Glomerular visceral epithelial cell (primary cell): ENCODE measurements around the gene ADAMTS17.
"Not testable (repeated sequence)": the region's sequence is repeated elsewhere in the genome, so short reads cannot be mapped to it uniquely, and the experiment has no call there.

ENCODE experiments used
- DNase-seq: peaks from one replicate; pipeline ENCODE4 v3.0.0-alpha.2; 2016; ENCODE audit errors: extremely low spot score

ADAMTS17 gene

DNA sequence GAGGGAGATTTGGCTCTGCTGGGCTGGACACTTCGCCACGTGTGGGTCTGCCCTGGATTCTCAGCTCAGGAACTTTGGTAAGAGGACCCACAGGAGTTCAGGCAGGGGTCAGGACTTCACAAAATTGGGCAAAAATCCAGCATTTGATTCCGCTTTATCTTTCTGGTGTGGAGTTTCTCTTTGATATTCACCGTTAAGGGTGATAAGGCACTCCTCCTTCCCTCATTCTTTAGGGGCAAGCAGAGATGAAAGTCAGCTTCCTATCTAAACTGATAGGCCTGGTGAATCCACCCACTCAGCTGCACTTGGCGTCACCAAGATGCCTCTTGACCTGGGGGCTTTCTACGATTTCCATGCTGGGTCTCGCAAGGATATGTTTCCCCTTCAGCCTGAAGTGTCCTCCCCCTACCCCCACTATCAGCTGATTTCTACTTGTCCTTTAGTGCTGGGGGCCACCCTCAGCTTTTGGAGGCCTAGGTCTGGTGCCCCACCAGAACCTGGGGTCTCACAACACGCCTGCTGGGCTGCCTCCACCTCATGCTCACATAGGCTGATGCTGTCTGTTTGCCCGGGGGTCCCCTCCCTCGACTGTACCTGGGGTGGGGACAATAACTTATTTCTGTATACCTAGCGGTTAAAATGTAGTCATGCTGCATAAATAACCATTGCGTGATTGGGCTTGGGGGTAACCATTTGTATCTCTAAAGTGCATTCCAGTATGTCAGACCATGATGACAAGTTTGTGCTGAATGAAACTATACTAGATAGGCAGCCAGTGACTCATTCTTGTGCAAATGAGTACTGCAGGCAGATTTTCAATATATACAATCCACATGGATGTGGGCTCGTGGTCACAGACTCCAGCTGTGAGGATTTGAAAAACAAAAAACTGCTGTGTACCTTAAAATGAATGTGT lies 248.3 kb downstream of the ADAMTS17 start:
- DNase-seq: no peak

DNA sequence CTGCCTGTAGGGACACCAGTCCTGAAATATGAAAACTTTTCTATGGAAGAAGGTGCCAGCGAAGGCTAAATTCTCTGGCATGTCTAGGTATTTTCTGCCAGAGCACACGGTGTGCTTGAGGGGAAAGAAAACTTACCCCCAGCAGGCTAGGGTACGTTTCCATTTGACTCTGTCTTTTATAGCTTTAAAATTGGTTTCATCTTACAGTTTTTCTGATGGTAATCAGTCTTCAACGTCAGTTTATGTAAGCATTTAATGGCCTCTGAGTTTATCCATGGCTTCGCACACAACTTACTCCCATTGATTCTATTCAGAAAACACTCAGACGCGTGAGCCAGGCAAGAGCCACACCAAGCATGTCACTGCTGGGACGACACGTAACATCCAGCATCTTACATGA lies 249.7 kb downstream of the ADAMTS17 start:
- no peak for DNase-seq

DNA sequence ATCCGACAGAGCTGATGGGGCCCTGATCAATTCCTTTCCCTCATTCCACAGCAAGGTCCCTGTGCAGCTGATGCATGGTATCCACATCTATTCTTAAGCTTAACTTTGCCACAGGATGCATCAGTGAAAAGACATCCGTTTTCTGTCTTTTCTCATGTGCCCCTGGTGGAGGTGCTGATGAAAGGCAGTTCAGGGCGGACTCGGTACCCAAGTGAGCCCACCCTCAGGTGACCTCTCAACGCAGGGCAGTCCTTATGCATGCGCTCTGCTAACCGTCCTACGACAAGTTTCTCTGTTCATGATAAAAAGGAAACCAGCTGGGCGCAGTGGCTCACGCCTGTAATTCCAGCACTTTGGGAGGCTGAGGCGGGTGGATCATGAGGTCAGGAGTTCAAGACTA lies 251.4 kb downstream of the ADAMTS17 start:
- no peak for DNase-seq

DNA sequence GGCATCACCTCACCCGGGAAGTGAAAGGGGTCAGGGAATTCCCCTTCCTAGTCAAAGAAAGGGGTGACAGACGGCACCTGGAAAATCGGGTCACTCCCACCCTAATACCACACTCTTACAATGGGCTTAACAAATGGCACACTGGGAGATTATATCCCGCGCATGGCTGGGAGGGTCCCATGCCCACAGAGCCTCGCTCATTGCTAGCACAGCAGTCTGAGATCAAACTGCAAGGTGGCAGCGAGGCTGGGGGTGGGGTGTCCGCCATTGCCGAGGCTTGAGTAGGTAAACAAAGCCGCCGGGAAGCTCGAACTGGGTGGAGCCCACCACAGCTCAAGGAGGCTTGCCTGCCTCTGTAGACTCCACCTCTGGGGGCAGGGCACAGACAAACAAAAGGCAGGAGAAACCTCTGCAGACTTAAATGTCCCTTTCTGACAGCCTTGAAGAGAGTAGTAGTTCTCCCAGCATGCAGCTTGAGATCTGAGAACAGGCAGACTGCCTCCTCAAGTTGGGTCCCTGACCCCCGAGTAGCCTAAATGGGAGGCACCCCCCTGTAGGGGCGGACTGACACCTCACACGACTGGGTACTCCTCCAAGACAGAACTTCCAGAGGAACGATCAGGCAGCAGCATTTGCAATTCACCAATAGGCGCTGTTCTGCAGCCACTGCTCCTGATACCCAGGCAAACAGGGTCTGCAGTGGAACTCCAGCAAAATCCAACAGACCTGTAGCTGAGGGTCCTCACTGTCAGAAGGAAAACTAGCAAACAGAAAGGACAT lies 257.5 kb downstream of the ADAMTS17 start:
- not testable (repeated sequence) for DNase-seq

DNA sequence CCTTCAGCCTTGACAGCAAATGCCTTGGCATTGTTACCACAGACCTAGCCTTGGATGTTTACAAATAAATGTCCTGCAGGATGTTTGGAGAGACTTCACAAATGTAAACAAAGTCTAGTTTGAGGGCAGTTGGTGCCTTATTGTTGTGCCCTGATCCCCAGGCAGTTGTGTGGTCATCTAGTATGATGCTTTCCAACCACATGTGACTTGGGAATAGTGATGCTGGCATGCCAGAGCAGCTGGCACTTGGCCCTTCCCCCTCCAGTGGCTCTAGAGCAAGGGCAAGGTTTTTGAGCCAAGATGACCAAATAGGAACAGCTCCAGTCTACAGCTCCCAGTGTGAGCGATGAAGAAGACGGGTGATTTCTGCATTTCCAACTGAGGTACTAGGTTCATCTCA lies 258.2 kb downstream of the ADAMTS17 start:
- DNase-seq: no peak

DNA sequence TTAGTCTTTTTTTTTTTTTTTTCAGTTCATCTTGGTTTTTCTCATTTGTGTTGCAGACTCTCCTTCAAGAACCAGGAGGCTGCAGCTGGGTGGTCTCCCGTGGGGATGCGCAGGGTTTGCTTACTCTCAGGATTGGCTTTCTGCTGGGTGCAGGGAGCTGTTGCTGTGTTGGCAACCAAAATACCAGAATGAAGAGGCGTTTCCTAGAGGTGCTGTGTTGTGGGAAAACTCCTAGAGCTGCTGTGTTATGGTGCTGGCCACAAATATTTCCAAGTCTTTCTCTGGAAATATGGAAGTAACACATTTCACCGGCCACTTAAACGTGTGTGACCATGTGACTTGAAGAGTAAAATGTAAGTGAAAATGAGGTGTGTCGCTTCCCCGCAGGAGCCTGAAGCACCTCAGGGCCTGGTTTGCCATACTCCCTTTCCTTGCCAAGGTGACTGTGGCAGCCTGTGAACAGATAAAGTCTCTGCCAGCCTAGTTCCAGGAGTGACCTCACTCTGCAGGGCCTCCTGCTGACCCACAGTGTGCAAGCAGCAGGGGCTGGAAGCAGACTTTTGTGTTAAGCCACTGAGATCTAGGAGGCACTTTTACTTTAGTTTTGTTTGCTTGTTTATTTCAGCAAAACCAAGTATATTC lies 258.9 kb downstream of the ADAMTS17 start:
- DNase-seq: no peak

DNA sequence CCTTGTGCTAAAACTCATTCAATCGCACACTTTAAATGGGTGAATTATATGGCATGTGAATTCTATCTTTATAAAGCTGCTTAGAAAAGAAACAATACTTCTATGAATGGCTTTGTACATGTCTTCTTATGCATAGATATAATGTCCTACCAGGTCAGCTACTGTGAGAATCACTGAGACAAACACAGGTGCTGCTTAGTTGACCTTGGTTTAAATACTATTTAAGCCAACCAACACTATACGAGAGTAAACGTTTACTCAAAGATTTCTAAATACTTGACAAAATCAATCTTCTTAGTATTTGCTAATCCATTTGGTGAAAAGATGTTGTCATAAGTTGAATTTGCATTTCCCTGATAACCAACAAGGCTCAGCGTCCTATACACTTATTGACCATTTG lies 260.3 kb downstream of the ADAMTS17 start:
- no peak for DNase-seq

DNA sequence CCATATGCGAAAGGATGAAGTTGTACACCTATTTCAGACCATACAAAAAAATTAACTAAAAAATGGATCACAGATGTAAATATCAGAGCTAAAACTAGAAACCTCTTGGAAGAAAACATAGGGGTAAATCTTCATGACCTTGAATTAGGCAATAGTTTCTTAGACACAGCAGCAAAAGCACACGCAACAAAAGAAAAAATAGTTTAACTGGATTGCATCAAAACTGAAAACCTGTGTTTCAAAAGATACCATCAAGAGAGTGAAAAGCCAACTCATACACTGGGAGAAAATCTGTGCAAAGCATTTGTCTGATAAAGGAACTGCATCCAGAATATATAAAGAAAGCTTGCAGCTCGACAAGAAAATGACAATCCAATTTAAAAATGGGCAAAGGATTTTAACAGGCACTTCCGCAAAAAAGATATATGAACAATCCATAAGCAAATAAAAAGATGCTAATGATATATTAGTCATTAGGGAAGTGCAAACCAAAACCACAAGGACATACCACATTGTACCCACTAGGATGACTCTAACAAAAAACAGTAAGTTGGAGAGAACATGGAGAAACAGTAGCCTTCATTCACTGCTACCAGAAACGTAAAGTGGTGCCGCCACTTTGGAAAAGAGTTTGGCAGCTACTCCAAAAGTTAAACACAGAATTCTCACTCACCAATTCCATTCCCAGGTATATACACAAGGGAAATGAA lies 263.1 kb downstream of the ADAMTS17 start:
- no peak for DNase-seq

DNA sequence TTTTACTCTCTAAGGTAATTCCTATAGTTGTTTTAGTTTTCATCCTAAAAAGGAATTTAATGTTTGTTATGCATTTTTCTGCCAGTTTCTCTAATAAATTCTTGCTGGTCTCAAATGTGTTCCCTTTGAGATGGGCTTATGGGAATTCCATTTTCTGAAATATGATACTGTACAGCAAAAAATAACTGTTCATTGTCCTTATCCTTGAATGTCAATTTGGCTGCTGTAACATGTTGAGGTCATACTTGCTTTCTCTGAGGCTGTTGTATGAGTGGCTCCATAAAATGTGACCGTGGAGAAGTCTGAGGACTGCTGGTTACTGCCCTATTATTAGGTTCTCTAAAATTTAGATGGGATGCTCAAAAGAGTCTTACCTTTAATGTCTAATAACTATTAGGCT lies 266.5 kb downstream of the ADAMTS17 start:
- no peak for DNase-seq

DNA sequence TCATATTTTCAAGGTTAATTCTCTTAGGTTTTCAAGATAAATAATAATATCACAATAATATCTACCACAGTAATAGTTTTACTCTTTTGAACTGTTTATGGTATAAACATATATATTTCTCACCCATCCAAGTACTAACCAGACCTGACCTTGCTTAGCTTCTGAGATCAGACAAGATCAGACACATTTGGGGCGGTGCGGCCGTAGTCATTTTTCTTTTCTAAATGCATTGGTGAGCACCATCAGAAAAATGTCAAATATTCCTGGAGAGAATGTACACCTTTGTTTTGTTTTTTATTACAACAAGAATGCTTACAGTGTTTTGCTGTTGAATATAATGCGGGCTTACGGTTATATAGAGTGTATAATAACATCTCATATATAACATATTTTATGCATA lies 267.8 kb downstream of the ADAMTS17 start:
- no peak for DNase-seq

DNA sequence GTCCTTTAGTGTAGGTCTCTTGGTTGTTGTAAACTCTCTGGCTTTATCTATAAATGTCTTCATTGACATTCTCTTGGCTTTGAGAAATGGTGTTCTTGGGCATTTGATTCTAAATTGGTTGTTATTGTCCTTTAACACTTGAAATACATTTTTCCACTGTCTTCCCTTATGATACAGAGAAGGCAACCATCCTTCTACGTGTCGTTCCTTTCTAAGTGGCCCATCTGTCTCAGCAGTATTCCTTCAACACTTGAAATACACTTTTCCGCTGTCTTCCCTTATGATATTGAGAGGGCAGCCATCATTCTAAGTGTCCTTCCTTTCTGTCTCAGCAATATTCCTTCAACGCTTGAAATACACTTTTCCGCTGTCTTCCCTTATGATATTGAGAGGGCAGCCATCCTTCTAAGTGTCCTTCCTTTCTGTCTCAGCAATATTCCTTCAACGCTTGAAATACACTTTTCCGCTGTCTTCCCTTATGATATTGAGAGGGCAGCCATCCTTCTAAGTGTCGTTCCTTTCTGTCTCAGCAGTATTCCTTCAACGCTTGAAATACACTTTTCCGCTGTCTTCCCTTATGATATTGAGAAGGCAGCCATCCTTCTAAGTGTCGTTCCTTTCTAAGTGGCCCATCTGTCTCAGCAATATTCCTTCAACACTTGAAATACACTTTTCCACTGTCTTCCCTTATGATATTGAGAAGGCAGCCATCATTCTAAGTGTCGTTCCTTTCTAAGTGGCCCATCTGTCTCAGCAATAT lies 275.1 kb downstream of the ADAMTS17 start:
- DNase-seq: not testable (repeated sequence)

DNA sequence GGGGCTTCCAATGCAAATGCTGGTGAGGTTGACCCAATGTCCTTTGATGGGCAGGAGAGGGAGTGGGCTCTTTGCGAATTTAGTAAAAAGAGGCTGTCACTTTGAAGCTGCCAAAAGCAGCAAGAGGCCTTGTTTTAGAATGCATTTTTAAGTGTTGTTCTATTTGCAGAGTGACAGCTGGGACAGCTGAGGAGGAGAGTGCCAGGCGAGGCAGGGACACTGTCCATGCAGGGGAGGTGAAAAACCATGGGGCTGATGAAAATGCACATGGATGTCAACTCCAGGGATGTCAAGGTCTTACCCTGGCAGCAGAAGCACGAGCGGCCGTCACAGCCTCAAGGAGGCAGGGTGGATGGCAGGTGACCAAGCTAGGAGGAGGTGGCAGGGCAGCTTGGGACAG lies 279.8 kb downstream of the ADAMTS17 start:
- DNase-seq: no peak

DNA sequence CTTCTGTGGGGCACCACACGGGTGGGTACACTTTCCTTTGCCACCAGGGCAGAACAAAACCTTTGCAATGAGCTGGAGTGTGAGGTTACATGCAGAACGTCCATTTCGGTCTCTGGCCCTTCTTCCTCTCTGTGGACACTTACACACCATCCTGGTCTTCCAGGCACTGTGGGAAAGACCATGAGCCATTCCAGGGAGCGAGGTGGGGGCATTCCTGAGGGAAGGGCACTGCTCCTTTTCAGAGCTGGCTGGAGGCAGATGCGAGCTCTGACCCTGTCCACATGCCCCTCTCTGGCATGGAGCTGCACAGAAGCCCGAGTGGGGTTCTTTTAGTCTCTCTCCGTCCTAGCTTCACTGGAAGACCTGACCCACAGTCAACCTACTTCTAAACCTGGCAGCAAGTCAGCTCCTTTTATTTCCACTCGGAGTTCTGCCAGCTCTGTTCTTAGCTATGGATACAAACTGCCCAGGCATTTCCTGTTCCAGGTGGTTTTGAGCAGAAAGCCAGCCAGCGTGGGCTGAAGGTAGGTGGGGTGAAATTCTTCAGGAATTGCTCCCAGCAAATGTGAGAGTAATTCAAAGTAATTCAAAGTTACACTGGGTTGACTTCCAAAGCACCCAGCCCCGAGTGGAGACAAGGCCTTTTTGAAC lies 281.4 kb downstream of the ADAMTS17 start:
- DNase-seq: no peak

DNA sequence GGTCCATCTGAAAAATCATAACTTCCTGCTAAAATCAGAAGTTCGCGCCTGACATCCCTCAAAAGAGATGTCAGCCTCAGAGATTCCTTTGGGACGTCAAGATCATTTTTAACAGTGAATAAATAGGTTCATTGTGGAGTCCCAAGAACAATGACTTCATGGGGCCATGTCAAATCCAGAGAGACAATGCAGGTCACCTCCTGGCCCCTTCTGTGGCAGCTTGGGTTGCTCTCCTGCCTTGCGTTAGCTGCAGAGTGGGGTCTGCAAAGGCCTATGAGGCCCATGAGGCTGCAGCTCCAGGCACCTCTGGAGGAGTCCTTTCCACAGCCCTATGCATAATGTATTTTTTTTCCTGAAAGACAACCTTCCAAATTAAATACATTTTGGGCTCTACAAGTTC lies 282.3 kb downstream of the ADAMTS17 start:
- DNase-seq: no peak

DNA sequence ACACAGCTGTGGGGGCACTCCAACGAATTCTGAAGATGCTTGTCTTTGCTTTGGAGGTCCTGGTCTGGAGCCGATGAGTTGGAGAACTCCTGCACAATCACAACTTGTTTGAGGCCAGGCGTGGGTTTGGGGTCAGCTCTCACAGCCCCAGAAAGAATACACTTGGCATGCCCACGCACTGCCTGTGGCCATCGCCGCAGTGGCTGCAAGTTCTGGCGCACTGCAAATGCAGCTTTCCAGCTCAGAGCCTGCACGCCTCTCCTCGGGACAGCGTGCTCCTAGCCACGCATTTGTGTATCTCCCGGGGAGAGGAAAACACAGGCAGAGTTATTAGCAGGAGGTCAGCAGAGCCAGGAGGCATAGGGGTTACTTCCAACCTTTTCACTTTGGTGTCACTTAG lies 282.7 kb downstream of the ADAMTS17 start:
- no peak for DNase-seq

DNA sequence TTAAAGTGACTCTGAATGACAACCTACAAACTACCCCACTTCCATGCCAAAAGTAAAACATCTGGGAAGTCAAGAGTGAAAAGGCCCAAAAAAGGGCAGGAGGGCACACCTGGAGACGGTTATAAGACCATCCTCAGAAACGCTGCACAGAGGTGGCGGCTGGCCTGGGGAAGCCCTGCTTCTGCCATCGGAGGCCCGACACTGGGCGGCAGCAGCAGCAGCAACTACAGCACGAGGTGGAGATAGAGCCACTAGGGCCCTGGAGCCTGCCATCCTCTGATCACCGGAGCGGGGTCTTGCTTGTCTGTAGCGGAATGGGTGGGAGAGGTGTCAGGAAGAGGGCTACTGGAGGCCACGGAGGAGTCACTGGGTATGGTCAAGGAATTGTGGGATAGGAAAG lies 283.3 kb downstream of the ADAMTS17 start:
- DNase-seq: no peak

DNA sequence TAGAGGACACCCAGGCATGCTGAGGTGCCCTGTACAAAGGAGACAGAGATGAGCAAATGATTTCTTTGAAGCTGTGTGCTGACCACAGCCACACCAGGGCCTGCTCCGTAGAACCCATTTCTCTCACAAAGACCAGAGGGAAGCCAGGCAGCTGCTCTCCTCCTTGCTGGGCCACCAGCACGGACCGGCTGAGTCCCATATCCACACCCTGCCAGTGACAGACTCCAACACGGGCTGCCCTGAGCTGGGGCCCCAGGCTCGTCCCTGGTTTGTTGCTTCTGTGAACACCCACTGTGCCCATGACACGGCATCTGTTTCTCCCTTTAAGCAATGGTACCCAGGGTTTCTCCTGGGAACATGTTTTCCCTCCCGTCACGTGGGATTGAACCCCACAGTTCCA lies 284.5 kb downstream of the ADAMTS17 start:
- DNase-seq: no peak

DNA sequence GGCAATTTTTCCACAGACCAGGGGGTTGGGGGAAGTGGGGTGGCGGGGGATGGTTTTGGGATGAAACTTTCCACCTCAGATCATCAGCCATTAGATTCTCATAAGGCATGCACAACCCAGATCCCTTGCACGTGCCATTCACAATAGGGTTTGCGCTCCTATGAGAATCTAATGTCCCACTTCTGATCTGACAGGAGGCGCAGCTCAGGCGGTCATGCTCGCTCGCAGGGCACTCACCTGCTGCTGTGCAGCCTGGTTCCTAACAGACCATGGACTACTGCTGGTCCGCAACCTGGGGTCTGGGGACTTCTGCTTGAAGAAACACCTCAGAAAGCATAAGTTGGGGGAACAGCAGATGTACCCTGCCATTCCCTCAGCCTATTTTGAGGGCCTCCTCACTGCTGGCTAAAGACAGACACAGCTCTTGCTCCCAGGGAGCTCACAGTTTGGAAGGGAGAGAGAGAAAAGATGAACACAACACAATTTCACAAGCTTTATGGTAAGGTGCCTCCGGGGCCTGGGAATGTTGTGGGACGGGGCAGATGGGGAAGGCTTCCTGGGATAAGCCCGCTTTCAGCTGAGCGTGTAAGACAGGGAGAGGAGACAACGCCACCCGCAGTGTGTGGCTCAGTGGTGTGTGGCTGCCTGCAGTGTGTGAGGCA lies 285.2 kb downstream of the ADAMTS17 start:
- DNase-seq: no peak

DNA sequence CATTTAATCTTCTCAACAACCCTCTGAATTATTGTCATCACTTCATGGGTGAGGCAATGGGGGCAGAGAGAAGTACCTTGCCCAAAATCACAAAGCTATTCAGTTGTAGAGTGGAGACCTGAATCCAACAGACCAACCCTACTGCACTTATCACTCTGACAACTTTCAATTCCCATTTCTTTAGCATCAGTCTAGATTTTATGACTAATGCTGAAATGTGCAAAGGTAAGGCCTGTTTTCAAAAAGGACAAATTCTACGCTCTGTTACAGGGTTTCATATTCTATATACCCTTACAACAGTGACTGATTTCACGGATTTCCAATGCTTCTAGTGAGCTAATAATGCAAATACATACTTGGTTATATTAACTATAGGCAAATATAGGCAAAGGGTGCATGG lies 286.0 kb downstream of the ADAMTS17 start:
- no peak for DNase-seq

DNA sequence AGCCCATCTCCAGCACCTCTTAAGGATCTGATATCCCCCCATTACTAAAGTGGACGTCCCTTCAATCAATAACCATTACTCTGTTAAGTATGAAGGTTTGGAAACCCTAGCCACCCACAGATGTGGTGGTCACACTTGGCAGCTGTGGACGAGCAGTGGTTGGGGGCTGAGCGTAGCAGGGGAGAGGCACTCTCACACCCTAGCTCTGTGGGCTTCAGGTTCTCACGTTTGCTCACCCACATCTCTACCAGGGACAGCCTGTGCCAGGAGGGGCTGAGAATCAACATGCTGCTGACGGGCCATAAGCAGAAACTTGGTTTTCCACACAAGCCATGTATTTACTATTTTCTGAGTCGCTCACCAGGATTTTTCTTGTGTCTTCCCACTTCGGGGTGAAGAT lies 287.2 kb downstream of the ADAMTS17 start:
- no peak for DNase-seq
